Stimulated activated CD8-positive, alpha-beta memory T cell treated with anti-CD3 and anti-CD28 coated beads, Interleukin-15, amount 100 ng/mL, for 1 hour (primary cell): ENCODE measurements around the gene CDC37.

Experiments used
- DNase-seq: peaks from one replicate; pipeline ENCODE4 v3.0.0-alpha.2; 2020; ENCODE audit warnings: low read depth

Gene CDC37

DNA sequence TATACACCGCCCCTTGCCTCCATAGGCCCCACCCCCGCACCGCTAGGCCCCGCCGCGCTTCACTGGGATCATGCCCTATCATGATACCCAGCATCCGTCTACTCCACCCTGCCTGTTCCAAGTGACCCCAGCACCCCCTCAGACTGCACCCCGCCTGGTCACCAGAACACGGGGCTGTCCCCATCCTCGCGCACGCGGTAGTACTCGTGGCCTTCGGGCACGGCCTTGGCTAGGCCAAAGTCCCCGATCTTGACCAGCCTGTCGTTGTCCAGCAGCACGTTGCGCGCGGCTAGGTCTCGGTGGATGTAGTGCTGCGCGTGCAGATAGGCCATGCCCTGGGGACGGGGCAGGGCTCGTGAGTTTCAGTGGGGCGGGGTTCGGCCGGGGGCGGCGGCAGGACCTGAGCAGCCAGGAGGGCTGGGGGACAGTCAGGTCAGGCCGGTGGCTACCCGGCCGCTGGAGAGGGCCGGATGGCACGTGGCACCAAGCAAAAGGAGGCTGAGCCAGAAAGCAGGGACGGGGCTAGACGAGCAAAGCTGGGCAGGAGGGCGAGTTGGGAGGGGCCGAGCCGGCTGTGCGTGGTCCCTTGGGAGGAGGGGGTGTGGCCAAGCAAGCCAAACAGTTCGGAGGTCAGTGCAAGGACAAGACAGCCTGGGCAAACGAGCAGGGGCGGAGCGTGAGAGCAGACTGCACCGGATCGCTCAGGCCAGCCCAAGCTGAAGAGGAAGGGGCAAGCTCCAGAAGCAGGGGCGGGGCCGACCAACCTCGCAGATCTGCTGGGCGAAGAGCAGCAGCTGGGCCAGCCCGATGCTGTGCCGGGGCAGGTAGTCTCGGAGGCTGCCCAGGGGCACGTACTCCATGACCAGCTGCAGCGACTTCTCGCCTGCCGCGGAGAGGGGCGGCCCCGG is 50.3 kb downstream of the CDC37 start:
- no peak for DNase-seq

DNA sequence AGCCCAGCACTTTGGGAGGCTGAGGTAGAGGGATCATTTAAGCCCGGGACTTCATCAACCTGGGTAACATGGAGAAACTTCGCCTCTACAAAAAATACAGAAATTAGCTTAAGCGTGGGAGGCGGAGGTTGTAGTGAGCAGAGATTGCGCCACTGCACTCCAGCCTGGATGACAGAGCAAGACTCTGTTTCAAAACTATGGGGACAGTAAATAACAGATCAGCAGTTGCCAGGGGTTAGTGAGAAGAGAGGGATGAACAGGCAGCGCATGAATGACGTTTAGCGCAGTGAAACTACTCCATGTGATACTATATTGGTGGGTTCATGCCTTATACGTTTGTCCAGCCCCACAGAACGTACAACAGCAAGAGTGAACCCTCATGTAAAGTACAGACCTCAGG is 56.8 kb downstream of the CDC37 start:
- no peak for DNase-seq

DNA sequence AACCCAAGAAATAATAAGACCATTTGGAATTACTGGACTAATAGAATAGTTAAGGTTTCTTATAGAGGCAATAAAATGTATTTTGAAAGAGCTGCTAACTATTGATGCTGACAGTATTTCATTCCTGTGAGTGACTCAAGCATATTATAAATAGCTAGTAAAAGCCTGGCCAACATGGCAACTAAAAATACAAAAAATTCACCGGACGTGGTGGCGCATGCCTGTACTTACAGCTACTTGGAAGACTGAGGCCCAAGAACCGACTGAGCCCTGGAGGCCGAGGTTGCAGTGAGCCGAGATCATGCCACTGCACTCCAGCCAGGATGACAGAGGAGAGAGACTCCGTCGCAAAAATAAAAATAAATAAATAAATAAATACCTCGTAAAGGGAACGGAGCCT is 58.6 kb downstream of the CDC37 start:
- DNase-seq: no peak

DNA sequence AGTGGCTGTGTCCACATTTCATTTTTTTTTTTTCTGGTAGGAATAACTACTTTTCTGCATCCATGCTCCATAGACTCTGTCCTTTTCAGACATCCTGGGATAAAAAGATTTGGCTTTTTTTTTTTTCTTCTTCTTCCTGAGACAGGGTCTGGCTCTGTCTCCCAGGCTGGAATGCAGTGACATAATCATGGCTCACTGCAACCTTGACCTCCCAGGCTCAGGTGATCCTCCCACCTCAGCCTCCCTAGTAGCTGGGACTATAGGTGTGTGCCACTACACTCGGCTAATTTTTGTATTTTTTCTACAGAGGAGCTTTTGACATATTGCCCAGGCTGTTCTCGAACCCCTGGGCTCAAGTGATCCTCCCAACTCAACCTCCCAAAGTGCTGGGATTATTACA is 59.8 kb downstream of the CDC37 start:
- no peak for DNase-seq
